Gastroesophageal sphincter (tissue), 3 donors: ENCODE data around the gene FAT1.

Experiments used
- CTCF ChIP-seq, 4 experiments: fragments of 200-600 bp in 2 of 4; fragments of 450-650 bp in 2 of 4; sonication (generic) in 1 of 4; IDR thresholded peaks; one replicate each; pipeline ENCODE4 v1.5.1; 2017 to 2019; ENCODE audit warnings: antibody characterized with exemption in 4 of 4, mild to moderate bottlenecking in 2 of 4, moderate library complexity in 2 of 4
- EP300 ChIP-seq: sonication (generic); formaldehyde crosslinking; IDR thresholded peaks from one replicate; pipeline ENCODE4 v1.6.1; 2017; ENCODE audit warnings: antibody characterized with exemption, mild to moderate bottlenecking
- POLR2A ChIP-seq, 2 donors: fragments of 450-650 bp; IDR thresholded peaks; one replicate each; pipeline ENCODE4 v1.6.1; 2017; ENCODE audit warnings: antibody characterized with exemption in 2 of 2, mild to moderate bottlenecking in 2 of 2, moderate library complexity in 1 of 2
- POLR2AphosphoS5 ChIP-seq: sonication (generic); formaldehyde crosslinking; IDR thresholded peaks from one replicate; pipeline ENCODE4 v1.6.1; 2017; ENCODE audit warnings: antibody characterized with exemption

GRCh38 chr4:186738421-186738820 lies 14.8 kb upstream of the FAT1 start:
- TF ChIP-seq POLR2AphosphoS5 (no peak), CTCF (IDR thresholded peaks at IDR 0.05) (no peak), EP300 (no peak), POLR2A (IDR thresholded peaks at IDR 0.05) (no peak)
